Measurements from ENCODE around the gene FAM120A. TPM values are rescaled to one million over a fixed set of nuclear protein-coding genes. Genes with fewer than 3 reads are reported as not detected.

Gene FAM120A
- total RNA-seq, 4 donors from 2014 or later = 67.5 to 108 (median 89.8) TPM

- no peak for DNase-seq (ENCODE audit: low spot score in 2 of 2)
- Histone ChIP-seq H3K36me3 (no peaks in the 10 kb centered on the region), H3K27me3 (no peaks in the 10 kb centered on the region), H3K27ac (no peak overlapping the region), H3K9me3 (no peaks in the 10 kb centered on the region), H3K4me3 (no peak overlapping the region), H3K4me1 (peaks cover 40% of the 10 kb centered on the region)
- whole genome bisulfite sequencing = 91% methylated on average over 7 of the region's 7 CpGs
- TF ChIP-seq CTCF (IDR thresholded peaks at IDR 0.05) (no peak), POLR2AphosphoS5 (IDR thresholded peaks at IDR 0.05) (no peak), POLR2A (IDR thresholded peaks at IDR 0.05) (no peak), EP300 (IDR thresholded peaks at IDR 0.05) (no peak)
These were observed 135.8 kb downstream of the FAM120A start for GRCh38 chr9:93587284-93587650.

GRCh38 chr9:93587651-93588347 lies 136.3 kb downstream of the FAM120A start:
- Histone ChIP-seq H3K4me1 (peaks cover 45% of the 10 kb centered on the region), H3K4me3 (no peak overlapping the region), H3K27ac (no peak overlapping the region), H3K9me3 (no peaks in the 10 kb centered on the region), H3K36me3 (no peaks in the 10 kb centered on the region), H3K27me3 (no peaks in the 10 kb centered on the region)
- 93% methylated on average over 7 of the region's 11 CpGs for WGBS
- DNase-seq (ENCODE audit: low spot score in 2 of 2) = peak; percentile 57 to 75
- no peak for TF ChIP-seq POLR2A (IDR thresholded peaks at IDR 0.05)
- TF ChIP-seq EP300 (IDR thresholded peaks at IDR 0.05) = no peak
- TF ChIP-seq CTCF (IDR thresholded peaks at IDR 0.05) = no peak
- no peak for TF ChIP-seq POLR2AphosphoS5 (IDR thresholded peaks at IDR 0.05)

- no peaks in the 10 kb centered on the region for H3K36me3 ChIP-seq
- DNase-seq (ENCODE audit: low spot score in 2 of 2) = peak in 1 of 2 donors; percentile 31
- TF ChIP-seq CTCF (IDR thresholded peaks at IDR 0.05) (no peak), POLR2AphosphoS5 (IDR thresholded peaks at IDR 0.05) (no peak), POLR2A (IDR thresholded peaks at IDR 0.05) (no peak), EP300 (IDR thresholded peaks at IDR 0.05) (no peak)
- no peaks in the 10 kb centered on the region for H3K27me3 ChIP-seq
- H3K9me3 ChIP-seq = no peaks in the 10 kb centered on the region
- 74% methylated on average over 12 of the region's 12 CpGs for WGBS
- H3K27ac ChIP-seq = no peak overlapping the region
- H3K4me1 ChIP-seq = peaks cover 55% of the 10 kb centered on the region
- no peak overlapping the region for H3K4me3 ChIP-seq
These were observed 137.4 kb downstream of the FAM120A start for GRCh38 chr9:93588641-93589609.

- H3K27ac ChIP-seq = no peak overlapping the region
- no peaks in the 10 kb centered on the region for H3K36me3 ChIP-seq
- TF ChIP-seq POLR2AphosphoS5 (IDR thresholded peaks at IDR 0.05) (no peak), CTCF (IDR thresholded peaks at IDR 0.05) (no peak), EP300 (IDR thresholded peaks at IDR 0.05) (no peak), POLR2A (IDR thresholded peaks at IDR 0.05) (no peak)
- DNase-seq (ENCODE audit: low spot score in 2 of 2) = no peak
- no peaks in the 10 kb centered on the region for H3K27me3 ChIP-seq
- no peaks in the 10 kb centered on the region for H3K9me3 ChIP-seq
- 42% methylated on average over 8 of the region's 8 CpGs for WGBS
- H3K4me1 ChIP-seq = peaks cover 63% of the 10 kb centered on the region
- no peak overlapping the region for H3K4me3 ChIP-seq
These were observed 138.2 kb downstream of the FAM120A start for GRCh38 chr9:93589688-93590087.
